GM12878 (cell line): ENCODE results near the gene RHOBTB1. TPM values are rescaled to one million over a fixed set of nuclear protein-coding genes. Genes with fewer than 3 reads are reported as not detected.

Experiments used
- ATAC-seq: fragments of 200-7000 bp; cut with Tn5 transposase; 3 replicates; pipeline ENCODE4 v1.9.1; 2020; ENCODE audit warnings: mild to moderate bottlenecking, moderate library complexity
- BruUV-seq: library from RNA; stranded (reverse); fragments of 400-500 nt; replicated peaks from 2 replicates; lab custom pipeline; 2021; lab: Mats Ljungman, UMichigan
- CTCF ChIA-PET: fragments of 300-600 bp; sonication (Branson Sonifier 250); formaldehyde crosslinking; extraction: SDS; loops from one replicate; lab custom pipeline; 2021; ENCODE audit warnings: inconsistent platforms; lab: Yijun Ruan, JAX
- POLR2A ChIA-PET: fragments of 350-600 bp; formaldehyde crosslinking; extraction: SDS; loops from one replicate; lab custom pipeline; 2021; ENCODE audit warnings: inconsistent platforms; lab: Charles Lee
- RAD21 ChIA-PET: fragments of 300-600 bp; sonication (Branson Sonifier 250); formaldehyde crosslinking; loops from one replicate; lab custom pipeline; 2023; ENCODE audit warnings: antibody characterized with exemption; ENCODE audit not compliant: unreplicated experiment; lab: Charles Lee
- SMC1A ChIA-PET: fragments of 300-600 bp; sonication (Branson Sonifier 250); formaldehyde crosslinking; loops from one replicate; lab custom pipeline; 2023; ENCODE audit not compliant: unreplicated experiment, uncharacterized antibody; lab: Charles Lee
- DNase-seq: peaks from one replicate; pipeline ENCODE4 v3.0.0-alpha.2; 2011; ENCODE audit warnings: low read depth, low spot score
- FAIRE-seq: peaks from 3 replicates; lab custom pipeline; 2011; peaks lifted over from hg19 to GRCh38; lab: Jason Lieb, UNC
- H2AFZ ChIP-seq: 2 replicates; pipeline ENCODE4 v1.6.0; 2011; ENCODE audit warnings: low read depth, low read length, control low read depth; ENCODE audit not compliant: control insufficient read depth
- H3K27ac ChIP-seq: 2 replicates; pipeline ENCODE4 v1.5.1; 2011; ENCODE audit warnings: control low read depth; ENCODE audit not compliant: control insufficient read depth, insufficient read depth
- H3K27me3 ChIP-seq, 2 experiments: replicated peaks in 1 of 2; 2 replicates each; pipeline versions ENCODE4 v1.6.0 to v1.6.1; 2011; ENCODE audit warnings: low read length in 1 of 2; ENCODE audit not compliant: control insufficient read depth in 2 of 2, insufficient read depth in 2 of 2
- H3K36me3 ChIP-seq, 2 experiments: 2 replicates each; pipeline ENCODE4 v1.5.1; 2011; ENCODE audit warnings: low read length in 1 of 2; ENCODE audit not compliant: control insufficient read depth in 2 of 2, insufficient read depth in 2 of 2
- H3K4me1 ChIP-seq: 2 replicates; pipeline ENCODE4 v1.6.1; 2011; ENCODE audit warnings: mild to moderate bottlenecking, low read length, moderate library complexity, mixed read lengths; ENCODE audit not compliant: control insufficient read depth, insufficient read depth
- H3K4me2 ChIP-seq: 2 replicates; pipeline ENCODE4 v1.6.0; 2011; ENCODE audit warnings: control low read depth; ENCODE audit not compliant: control insufficient read depth, insufficient read depth
- H3K4me3 ChIP-seq: fragments of 200-600 bp; sonication (generic); 2 replicates; pipeline ENCODE4 v1.5.1; 2016
- H3K79me2 ChIP-seq: 2 replicates; pipeline ENCODE4 v1.6.0; 2011; ENCODE audit warnings: low read length; ENCODE audit not compliant: control insufficient read depth, insufficient read depth
- H3K9ac ChIP-seq: 2 replicates; pipeline ENCODE4 v1.8.0; 2011; ENCODE audit warnings: low read length, control low read depth, mixed read lengths; ENCODE audit not compliant: control insufficient read depth, insufficient read depth
- H3K9me3 ChIP-seq: replicated peaks from 3 replicates; pipeline ENCODE4 v1.5.1; 2011; ENCODE audit warnings: mild to moderate bottlenecking, low read length; ENCODE audit not compliant: control insufficient read depth, insufficient read depth
- H4K20me1 ChIP-seq: 2 replicates; pipeline ENCODE4 v1.6.0; 2011; ENCODE audit not compliant: control insufficient read depth, insufficient read depth
- BHLHE40 ChIP-seq, 2 experiments: fragments of 450-650 bp in 1 of 2; IDR thresholded peaks; 2 replicates each; pipeline ENCODE4 v1.6.1; 2011 to 2017; ENCODE audit warnings: low read depth in 2 of 2, borderline replicate concordance in 1 of 2, improper control_type of control experiment in 1 of 2, low read length in 1 of 2, mild to moderate bottlenecking in 1 of 2
- HDAC6 ChIP-seq: fragments of 200-600 bp; sonication (generic); IDR thresholded peaks from one replicate; pipeline ENCODE4 v1.8.0; 2017; ENCODE audit warnings: antibody characterized with exemption; ENCODE audit not compliant: unreplicated experiment
- IRF4 ChIP-seq: IDR thresholded peaks from 2 replicates; pipeline ENCODE4 v1.6.1; 2011; ENCODE audit warnings: low read depth, low read length
- MTA2 ChIP-seq: fragments of 450-650 bp; IDR thresholded peaks from 2 replicates; pipeline ENCODE4 v1.6.1; 2016; ENCODE audit warnings: low read depth, mild to moderate bottlenecking, moderate library complexity
- NFYB ChIP-seq: IDR thresholded peaks from 2 replicates; pipeline ENCODE4 v1.6.1; 2011; ENCODE audit warnings: low read depth, mild to moderate bottlenecking, low read length, improper control_type of control experiment, moderate library complexity; ENCODE audit not compliant: insufficient read depth
- NRF1 ChIP-seq: conservative IDR thresholded peaks from 2 replicates; pipeline ENCODE4 v1.6.1; 2011; ENCODE audit warnings: mild to moderate bottlenecking, low read depth, low read length, improper control_type of control experiment
- STAT3 ChIP-seq: IDR thresholded peaks from 2 replicates; pipeline ENCODE4 v1.6.1; 2011; ENCODE audit warnings: low read depth, low read length, improper control_type of control experiment
- ZNF24 ChIP-seq: fragments of 450-650 bp; IDR thresholded peaks from 2 replicates; pipeline ENCODE4 v1.6.1; 2017; ENCODE audit warnings: antibody characterized with exemption, mild to moderate bottlenecking
- ZNF274 ChIP-seq: IDR thresholded peaks from one replicate; pipeline ENCODE4 v1.8.0; 2011; ENCODE audit not compliant: insufficient read length, insufficient read depth
- WGBS: methylation state at CpG from one replicate; pipeline ENCODE4 v1.1.6; 2016; ENCODE audit warnings: low lambda C conversion rate; ENCODE audit not compliant: insufficient replicate concordance, insufficient coverage; ENCODE audit errors: missing lambda C conversion rate; 5-methylcytosine and 5-hydroxymethylcytosine counted together
- in situ Hi-C: fragments of 300-500 bp; cut with MboI; formaldehyde crosslinking; loops from 9 replicates; pipeline ENCODE4 v1.14.3; 2018; ENCODE audit warnings: mixed read lengths
- intact Hi-C: fragments of 100-400 bp; cut with micrococcal nuclease; formaldehyde crosslinking; loops from one replicate; pipeline ENCODE4 v1.14.2; 2022; ENCODE audit not compliant: unreplicated experiment
- polyA plus RNA-seq, 11 experiments: library from polyadenylated mRNA; depleted of rRNA in 4 of 11; unstranded in 6 of 11; stranded (reverse) in 5 of 11; fragments of >200 nt; fragmentation: Nextera tagmentation in 4 of 11; fragmentation: Illumina TruSeq in 1 of 11; extraction: Ambion mirVana in 4 of 11; extraction: Trizol in 1 of 11; gene quantifications; 1 replicate in 1 of 11; 2 replicates in 10 of 11; pipeline versions ENCODE4 v1.2.1 to v1.2.3, GENCODE V29; 2011 to 2016; ENCODE audit warnings: inconsistent platforms in 2 of 11, missing spikeins in 2 of 11, low read depth in 1 of 11
- total RNA-seq, 4 experiments: library from RNA; depleted of rRNA in 3 of 4; stranded (reverse); fragments of >200 nt in 3 of 4; fragmentation: Illumina TruSeq in 1 of 4; extraction: Trizol in 1 of 4; gene quantifications; 2 replicates each; pipeline versions ENCODE4 v1.2.1 to v1.2.3, GENCODE V29; 2013 to 2021
- TF ChIP-seq, protein P1 (sequence below): IDR thresholded peaks from 2 replicates; pipeline ENCODE4 v1.6.1; 2012; ENCODE audit warnings: low read depth, low read length, improper control_type of control experiment
- TF ChIP-seq, protein P2 (sequence below): fragments of 450-650 bp; IDR thresholded peaks from 2 replicates; pipeline ENCODE4 v1.6.1; 2017; ENCODE audit warnings: antibody characterized with exemption, mild to moderate bottlenecking, moderate library complexity

RHOBTB1 gene
- total and polyA plus RNA-seq, 10 of the 15 experiments (the other 5 are each of a cell fraction or from before 2014, with no cell fraction given): not detected

DNA sequence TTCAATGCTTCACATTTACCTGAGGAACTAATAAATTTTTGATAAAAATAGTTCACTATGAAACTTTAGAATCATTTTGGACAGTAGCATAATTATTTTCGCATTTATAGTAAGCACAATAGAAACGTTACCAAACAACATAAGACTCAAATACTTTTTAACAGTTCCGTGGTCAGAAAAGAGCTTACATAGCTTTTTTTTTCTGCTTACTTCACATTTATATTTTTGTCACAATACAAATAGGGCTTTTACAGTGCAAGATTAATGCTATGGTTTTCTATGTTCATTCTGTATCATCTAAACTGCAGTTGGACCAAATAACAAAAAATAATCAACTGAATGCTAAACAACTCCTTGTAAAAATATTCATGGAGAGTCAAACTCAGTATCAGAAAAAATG is 26.5 kb upstream of the RHOBTB1 start:
- FAIRE-seq (no peak), ATAC-seq (no peak), DNase-seq (no peak)
- Histone ChIP-seq H3K27ac (no peak overlapping the region), H3K4me2 (no peak overlapping the region), H3K4me1 (no peaks in the 10 kb centered on the region), H4K20me1 (no peaks in the 10 kb centered on the region), H3K9ac (no peak overlapping the region), H3K4me3 (no peak overlapping the region), H2AFZ (no peak overlapping the region), H3K27me3 (no peaks in the 10 kb centered on the region), H3K79me2 (no peaks in the 10 kb centered on the region), H3K36me3 (no peaks in the 10 kb centered on the region), H3K9me3 (no peaks in the 10 kb centered on the region)
- 30% methylated on average over 3 of the region's 3 CpGs for WGBS
- ChIA-PET POLR2A (no interaction called here), SMC1A (no interaction called here), RAD21 (no interaction called here), CTCF (no interaction called here)
- TF ChIP-seq ZNF274: no peak
- no peak for TF ChIP-seq MTA2
- TF ChIP-seq STAT3: no peak
- no peak for TF ChIP-seq HDAC6
- TF ChIP-seq, protein P1, sequence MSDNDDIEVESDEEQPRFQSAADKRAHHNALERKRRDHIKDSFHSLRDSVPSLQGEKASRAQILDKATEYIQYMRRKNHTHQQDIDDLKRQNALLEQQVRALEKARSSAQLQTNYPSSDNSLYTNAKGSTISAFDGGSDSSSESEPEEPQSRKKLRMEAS: no peak
- no peak for TF ChIP-seq NRF1
- no peak for TF ChIP-seq IRF4
- TF ChIP-seq NFYB: no peak
- TF ChIP-seq, protein P2, sequence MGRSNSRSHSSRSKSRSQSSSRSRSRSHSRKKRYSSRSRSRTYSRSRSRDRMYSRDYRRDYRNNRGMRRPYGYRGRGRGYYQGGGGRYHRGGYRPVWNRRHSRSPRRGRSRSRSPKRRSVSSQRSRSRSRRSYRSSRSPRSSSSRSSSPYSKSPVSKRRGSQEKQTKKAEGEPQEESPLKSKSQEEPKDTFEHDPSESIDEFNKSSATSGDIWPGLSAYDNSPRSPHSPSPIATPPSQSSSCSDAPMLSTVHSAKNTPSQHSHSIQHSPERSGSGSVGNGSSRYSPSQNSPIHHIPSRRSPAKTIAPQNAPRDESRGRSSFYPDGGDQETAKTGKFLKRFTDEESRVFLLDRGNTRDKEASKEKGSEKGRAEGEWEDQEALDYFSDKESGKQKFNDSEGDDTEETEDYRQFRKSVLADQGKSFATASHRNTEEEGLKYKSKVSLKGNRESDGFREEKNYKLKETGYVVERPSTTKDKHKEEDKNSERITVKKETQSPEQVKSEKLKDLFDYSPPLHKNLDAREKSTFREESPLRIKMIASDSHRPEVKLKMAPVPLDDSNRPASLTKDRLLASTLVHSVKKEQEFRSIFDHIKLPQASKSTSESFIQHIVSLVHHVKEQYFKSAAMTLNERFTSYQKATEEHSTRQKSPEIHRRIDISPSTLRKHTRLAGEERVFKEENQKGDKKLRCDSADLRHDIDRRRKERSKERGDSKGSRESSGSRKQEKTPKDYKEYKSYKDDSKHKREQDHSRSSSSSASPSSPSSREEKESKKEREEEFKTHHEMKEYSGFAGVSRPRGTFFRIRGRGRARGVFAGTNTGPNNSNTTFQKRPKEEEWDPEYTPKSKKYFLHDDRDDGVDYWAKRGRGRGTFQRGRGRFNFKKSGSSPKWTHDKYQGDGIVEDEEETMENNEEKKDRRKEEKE: no peak
- no peak for TF ChIP-seq ZNF24
- TF ChIP-seq BHLHE40 (IDR thresholded peaks at IDR 0.05; ENCODE audit: borderline replicate concordance in 1 of 2, low read depth in 2 of 2, low read length in 1 of 2): no peak
- in situ Hi-C loops: no loop called here
- intact Hi-C loops: no loop called here
- BruUV-seq: no TSS peak
